Astrocyte (in vitro differentiated cells and primary cell): Measurements from ENCODE around the gene MICAL2.
A peak's percentile ranks its signal among the peaks of the same experiment; 100 is the strongest.

Source experiments
- CTCF ChIP-seq: IDR thresholded peaks from 2 replicates; pipeline ENCODE4 v1.5.1; 2011; ENCODE audit warnings: low read depth, mild to moderate bottlenecking, inconsistent platforms, low read length, moderate library complexity; ENCODE audit not compliant: insufficient read depth
- EZH2 ChIP-seq: IDR thresholded peaks from 2 replicates; pipeline ENCODE4 v1.6.1; 2012; ENCODE audit warnings: mild to moderate bottlenecking, low read length, inconsistent platforms; ENCODE audit not compliant: insufficient read depth

- peak; percentile 99 for TF ChIP-seq CTCF
- no peak for TF ChIP-seq EZH2
These were observed 171.4 kb downstream of the MICAL2 start for GRCh38 chr11:12281571-12282478.
